ENCODE measurements around the gene PARS2.
"Not testable (repeated sequence)": the region's sequence is repeated elsewhere in the genome, so short reads cannot be mapped to it uniquely, and the experiment has no call there.

Gene PARS2

GRCh38 chr1:54794451-54795355 is 30.4 kb upstream of the PARS2 start:
- no peak for TF ChIP-seq ZNF274 (IDR thresholded peaks at IDR 0.05; ENCODE audit: low read depth, low read length)
- H3K4me3 ChIP-seq (ENCODE audit: low read length), result no peak overlapping the region

GRCh38 chr1:54792686-54793282 is 28.5 kb upstream of the PARS2 start:
- TF ChIP-seq ZNF274 (IDR thresholded peaks at IDR 0.05; ENCODE audit: low read depth, low read length), result no peak

GRCh38 chr1:54791880-54792522 is 27.7 kb upstream of the PARS2 start:
- no peak for TF ChIP-seq ZNF274 (IDR thresholded peaks at IDR 0.05; ENCODE audit: low read depth, low read length)
- no peak overlapping the region for H3K4me3 ChIP-seq (ENCODE audit: low read length)

More at GRCh38 chr1:54792686-54793282, 28.5 kb upstream of the PARS2 start:
- H3K4me3 ChIP-seq (ENCODE audit: low read length), result no peak overlapping the region

GRCh38 chr1:54788459-54788858 is 24.1 kb upstream of the PARS2 start:
- TF ChIP-seq ZNF274 (IDR thresholded peaks at IDR 0.05; ENCODE audit: low read depth, low read length), result no peak

GRCh38 chr1:54787604-54788003 is 23.3 kb upstream of the PARS2 start:
- H3K4me3 ChIP-seq (ENCODE audit: low read length), result no peak overlapping the region
- TF ChIP-seq ZNF274 (IDR thresholded peaks at IDR 0.05; ENCODE audit: low read depth, low read length), result no peak

More at GRCh38 chr1:54788459-54788858, 24.1 kb upstream of the PARS2 start:
- H3K4me3 ChIP-seq (ENCODE audit: low read length), result no peak overlapping the region

- TF ChIP-seq ZNF274 (IDR thresholded peaks at IDR 0.05; ENCODE audit: low read depth, low read length), result no peak
- H3K4me3 ChIP-seq (ENCODE audit: low read length), result no peak overlapping the region
Measured at GRCh38 chr1:54786778-54787177, 22.5 kb upstream of the PARS2 start.

- no peak for TF ChIP-seq ZNF274 (IDR thresholded peaks at IDR 0.05; ENCODE audit: low read depth, low read length)
- H3K4me3 ChIP-seq (ENCODE audit: low read length), result no peak overlapping the region
Measured at GRCh38 chr1:54784066-54784465, 19.7 kb upstream of the PARS2 start.

- H3K4me3 ChIP-seq (ENCODE audit: low read length), result no peak overlapping the region
- TF ChIP-seq ZNF274 (IDR thresholded peaks at IDR 0.05; ENCODE audit: low read depth, low read length), result no peak
Measured at GRCh38 chr1:54782588-54782987, 18.3 kb upstream of the PARS2 start.

- TF ChIP-seq ZNF274 (IDR thresholded peaks at IDR 0.05; ENCODE audit: low read depth, low read length), result no peak
- no peak overlapping the region for H3K4me3 ChIP-seq (ENCODE audit: low read length)
Measured at GRCh38 chr1:54782156-54782555, 17.8 kb upstream of the PARS2 start.

- no peak for TF ChIP-seq ZNF274 (IDR thresholded peaks at IDR 0.05; ENCODE audit: low read depth, low read length)
- no peak overlapping the region for H3K4me3 ChIP-seq (ENCODE audit: low read length)
Measured at GRCh38 chr1:54781023-54781723, 16.9 kb upstream of the PARS2 start.

GRCh38 chr1:54777431-54777830 is 13.1 kb upstream of the PARS2 start:
- no peak for TF ChIP-seq ZNF274 (IDR thresholded peaks at IDR 0.05; ENCODE audit: low read depth, low read length)
- H3K4me3 ChIP-seq (ENCODE audit: low read length), result no peak overlapping the region

- H3K4me3 ChIP-seq (ENCODE audit: low read length), result no peak overlapping the region
Measured at GRCh38 chr1:54777011-54777410, 12.7 kb upstream of the PARS2 start.

GRCh38 chr1:54775828-54776721 is 11.8 kb upstream of the PARS2 start:
- not testable (repeated sequence) for H3K4me3 ChIP-seq (ENCODE audit: low read length)

More at GRCh38 chr1:54777011-54777410, 12.7 kb upstream of the PARS2 start:
- no peak for TF ChIP-seq ZNF274 (IDR thresholded peaks at IDR 0.05; ENCODE audit: low read depth, low read length)
